GM18519 (cell line): ENCODE measurements around the gene ZNF701.
"Not testable (repeated sequence)": the region's sequence is repeated elsewhere in the genome, so short reads cannot be mapped to it uniquely, and the experiment has no call there.

Experiments used
- ATAC-seq: cut with Tn5 transposase; IDR thresholded peaks from one replicate; pipeline ENCODE4 v1.9.1; 2021; ENCODE audit warnings: mild to moderate bottlenecking, moderate library complexity; ENCODE audit not compliant: unreplicated experiment, low FRiP score

Gene ZNF701

DNA sequence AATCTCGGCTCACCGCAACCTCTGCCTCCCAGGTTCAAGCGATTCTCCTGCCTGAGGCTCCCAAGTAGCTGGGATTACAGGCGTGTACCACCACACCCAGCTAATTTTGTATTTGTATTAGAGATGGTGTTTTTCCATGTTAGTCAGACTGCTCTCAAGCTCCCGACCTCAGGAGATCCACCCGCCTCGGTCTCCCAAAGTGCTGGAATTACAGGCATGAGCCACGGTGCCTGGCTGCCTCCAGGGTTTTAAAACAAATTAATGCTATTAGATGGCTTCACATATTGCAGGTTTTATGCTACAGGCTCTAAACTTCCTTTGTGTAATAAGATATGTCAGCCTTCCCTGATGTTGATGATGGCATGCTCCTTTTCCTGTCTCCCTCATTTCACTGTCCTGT lies 8.5 kb upstream of the ZNF701 start:
- ATAC-seq = not testable (repeated sequence)

DNA sequence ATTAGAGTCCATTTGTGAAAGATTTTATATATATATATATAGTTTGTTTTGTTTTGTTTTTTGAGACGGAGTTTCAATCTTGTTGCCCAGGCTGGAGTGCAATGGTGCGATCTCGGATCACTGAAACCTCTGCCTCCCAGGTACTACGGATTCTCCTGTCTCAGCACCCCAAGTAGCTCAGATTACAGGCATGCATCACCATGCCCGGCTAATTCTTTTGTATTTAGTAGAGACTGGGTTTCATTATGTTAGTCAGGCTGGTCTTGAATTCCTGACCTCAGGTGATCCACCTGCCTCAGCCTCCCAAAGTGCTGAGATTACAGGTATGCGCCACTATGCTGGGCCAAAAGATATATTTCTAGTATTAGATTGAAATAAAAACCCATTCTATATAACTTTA lies 4.0 kb upstream of the ZNF701 start:
- ATAC-seq = no peak

- no peak for ATAC-seq
These were observed 3.5 kb upstream of the ZNF701 start for GRCh38 chr19:52566588-52566987.

- ATAC-seq = no peak
These were observed 2.2 kb upstream of the ZNF701 start for GRCh38 chr19:52567921-52568320.

- ATAC-seq = not testable (repeated sequence)
These were observed 468 bp upstream of the ZNF701 start for GRCh38 chr19:52569638-52569999.

GRCh38 chr19:52584736-52585440 lies 14.8 kb downstream of the ZNF701 start:
- no peak for ATAC-seq

- ATAC-seq = no peak
These were observed 15.5 kb downstream of the ZNF701 start for GRCh38 chr19:52585604-52586003.

GRCh38 chr19:52590728-52591127 lies 20.6 kb downstream of the ZNF701 start:
- no peak for ATAC-seq

- ATAC-seq = no peak
These were observed 22.2 kb downstream of the ZNF701 start for GRCh38 chr19:52592301-52592700.

DNA sequence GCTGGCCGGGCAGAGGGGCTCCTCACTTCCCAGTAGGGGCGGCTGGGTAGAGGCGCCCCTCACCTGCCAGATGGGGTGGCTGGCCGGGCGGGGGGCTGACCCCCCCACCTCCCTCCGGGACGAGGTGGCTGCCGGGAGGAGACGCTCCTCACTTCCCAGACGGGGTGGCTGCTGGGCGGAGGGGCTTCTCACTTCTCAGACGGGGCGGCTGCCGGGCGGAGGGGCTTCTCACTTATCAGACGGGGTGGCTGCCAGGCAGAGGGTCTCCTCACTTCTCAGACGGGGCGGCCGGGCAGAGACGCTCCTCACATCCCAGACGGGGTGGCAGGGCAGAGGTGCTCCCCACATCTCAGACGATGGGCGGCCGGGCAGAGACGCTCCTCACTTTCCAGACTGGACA lies 23.4 kb downstream of the ZNF701 start:
- ATAC-seq = not testable (repeated sequence)

- ATAC-seq = no peak
These were observed 29.2 kb downstream of the ZNF701 start for GRCh38 chr19:52599241-52599640.

DNA sequence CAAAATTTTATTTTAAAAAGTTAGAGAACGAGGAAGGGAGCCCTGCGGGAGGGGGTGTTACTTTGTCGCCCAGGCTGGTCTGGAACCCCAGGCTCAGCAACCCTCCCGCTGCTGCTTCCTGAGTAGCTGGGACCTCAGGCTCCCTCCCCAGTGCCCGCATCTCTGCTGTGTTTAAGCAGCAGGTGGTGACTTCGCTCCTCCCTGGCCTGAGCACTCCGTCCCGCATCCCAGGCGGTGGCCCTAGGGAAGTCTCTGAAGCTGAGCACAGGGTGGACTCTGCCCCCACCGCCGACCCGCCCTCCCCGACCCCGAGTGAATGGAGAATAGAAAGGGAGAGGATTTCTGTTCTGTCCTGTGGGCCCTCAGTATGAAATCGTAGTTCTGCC lies 30.5 kb downstream of the ZNF701 start:
- ATAC-seq = no peak

DNA sequence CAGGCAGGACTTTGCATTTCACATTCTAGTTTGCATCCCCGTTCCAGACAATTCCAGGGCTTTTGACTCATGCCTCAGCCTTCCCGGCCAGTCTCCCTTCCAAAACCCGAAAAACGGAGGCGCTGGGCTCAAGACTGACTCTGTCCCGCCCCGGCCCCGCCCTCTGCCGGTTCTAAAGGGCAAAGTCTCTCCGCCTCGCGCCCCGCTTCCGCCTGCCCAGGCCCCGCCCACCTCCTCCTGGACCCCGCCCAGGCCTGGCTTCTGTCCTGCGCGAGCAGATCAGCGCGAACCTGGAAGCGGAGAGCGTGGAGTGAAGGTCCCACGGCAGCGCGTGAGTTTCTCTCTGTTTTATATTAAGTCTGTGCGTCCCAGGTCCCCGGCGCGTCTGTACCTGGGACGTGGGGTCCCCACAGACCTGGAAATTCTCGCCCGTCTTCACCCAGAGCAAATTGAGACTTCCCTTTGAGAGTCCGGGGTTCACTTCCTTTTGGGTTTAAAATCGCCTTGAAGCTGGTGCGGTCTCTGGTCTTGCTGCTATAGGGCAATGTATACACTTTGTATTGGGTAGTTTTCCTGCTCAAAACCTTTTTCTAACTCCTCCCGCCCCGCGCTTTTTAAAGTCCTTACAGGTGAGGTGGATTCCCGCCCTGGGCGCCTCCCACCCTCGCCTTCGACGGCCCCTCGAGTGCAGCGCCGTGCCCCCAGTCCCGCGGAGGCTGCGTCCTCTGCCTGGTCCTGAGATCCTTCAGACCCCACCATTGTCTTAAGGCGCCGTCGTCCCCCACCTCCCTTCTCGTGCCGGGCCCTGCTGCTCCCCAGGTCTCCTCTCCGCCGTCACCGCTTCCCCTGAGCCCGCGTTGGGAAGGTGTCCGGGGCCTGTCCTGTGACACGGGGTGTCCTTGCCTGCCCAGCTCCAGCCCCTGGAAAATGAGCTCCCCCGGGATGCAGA lies 31.2 kb downstream of the ZNF701 start:
- ATAC-seq = peak; percentile 69

GRCh38 chr19:52601974-52602366 lies 31.9 kb downstream of the ZNF701 start:
- not testable (repeated sequence) for ATAC-seq

DNA sequence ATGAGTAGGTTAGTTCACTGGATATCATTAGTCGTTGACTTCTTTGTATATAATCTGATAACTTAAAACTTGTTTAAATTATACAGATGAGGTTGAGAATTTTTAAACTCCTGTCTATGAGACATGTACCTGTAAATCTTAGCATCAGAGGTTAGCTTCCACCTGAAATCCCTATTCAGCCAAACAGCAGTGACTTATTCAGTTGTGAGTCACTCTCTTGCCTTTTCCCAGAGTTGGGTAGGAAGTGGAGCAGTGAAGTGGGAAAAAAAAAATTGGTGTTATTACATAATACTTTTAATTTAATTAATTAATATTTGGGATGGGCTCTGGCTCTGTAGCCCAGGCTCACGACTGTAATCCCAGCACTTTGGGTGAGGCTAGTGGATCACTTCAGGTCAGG lies 32.9 kb downstream of the ZNF701 start:
- no peak for ATAC-seq

- no peak for ATAC-seq
These were observed 33.6 kb downstream of the ZNF701 start for GRCh38 chr19:52603558-52604207.

DNA sequence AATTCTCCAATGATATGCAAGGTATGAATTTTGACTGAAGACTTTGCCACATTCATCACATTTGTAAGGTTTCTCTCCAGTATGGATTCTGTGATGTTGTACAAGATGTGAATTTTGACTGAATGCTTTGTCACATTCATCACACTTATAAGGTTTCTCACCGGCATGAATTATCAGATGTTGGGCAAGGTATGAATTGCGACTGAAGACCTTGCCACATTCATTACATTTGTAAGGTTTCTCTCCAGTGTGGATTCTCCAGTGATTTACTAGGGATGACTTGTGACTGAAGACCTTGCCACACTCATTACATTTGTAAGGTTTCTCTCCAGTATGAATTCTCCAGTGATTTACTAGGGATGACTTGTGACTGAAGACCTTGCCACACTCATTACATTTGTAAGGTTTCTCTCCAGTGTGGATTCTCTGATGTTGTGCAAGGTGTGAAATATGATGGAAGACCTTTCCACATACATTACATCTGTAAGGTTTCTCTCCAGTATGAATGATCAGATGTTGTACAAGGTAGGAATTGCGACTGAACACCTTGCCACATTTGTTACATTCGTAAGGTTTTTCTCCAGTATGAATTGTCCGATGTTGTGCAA lies 43.3 kb downstream of the ZNF701 start:
- ATAC-seq = no peak

- ATAC-seq = no peak
These were observed 51.3 kb downstream of the ZNF701 start for GRCh38 chr19:52621376-52621775.

DNA sequence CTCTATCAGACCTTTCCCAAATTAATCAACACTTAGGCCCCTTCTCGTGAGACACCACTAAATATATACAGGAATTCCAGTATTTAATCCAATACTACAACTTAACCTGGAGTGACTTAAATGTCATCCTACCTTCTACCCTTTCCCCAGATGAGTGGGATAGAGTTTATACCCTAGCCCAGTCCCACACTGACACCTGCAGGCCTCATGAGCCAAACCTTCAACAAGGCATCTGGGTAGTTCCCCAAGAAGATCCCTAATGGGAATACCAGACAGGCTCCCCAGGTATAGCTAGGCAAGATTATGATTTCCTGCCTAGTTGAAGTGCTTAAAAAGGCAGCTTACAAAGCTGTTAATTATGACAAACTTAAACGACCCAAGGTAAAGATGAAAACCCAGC lies 52.2 kb downstream of the ZNF701 start:
- ATAC-seq = no peak

DNA sequence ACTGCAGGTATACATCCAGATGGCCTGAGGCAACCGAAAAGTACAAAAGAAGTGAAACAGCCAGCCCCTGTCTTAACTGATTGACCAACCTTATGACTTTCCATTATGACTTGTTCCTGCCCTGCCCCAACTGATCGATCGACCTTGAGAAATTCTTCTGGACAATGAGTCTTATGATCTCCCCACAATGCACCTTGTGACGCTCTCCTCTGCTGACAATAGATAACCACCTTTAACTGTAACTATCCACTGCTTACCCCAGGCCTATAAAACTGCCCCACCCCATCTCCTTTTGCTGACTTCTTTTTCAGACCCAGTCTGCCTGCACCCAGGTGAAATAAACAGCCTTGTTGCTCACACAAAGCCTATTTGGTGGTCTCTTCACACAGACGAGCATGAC lies 56.8 kb downstream of the ZNF701 start:
- ATAC-seq = no peak

DNA sequence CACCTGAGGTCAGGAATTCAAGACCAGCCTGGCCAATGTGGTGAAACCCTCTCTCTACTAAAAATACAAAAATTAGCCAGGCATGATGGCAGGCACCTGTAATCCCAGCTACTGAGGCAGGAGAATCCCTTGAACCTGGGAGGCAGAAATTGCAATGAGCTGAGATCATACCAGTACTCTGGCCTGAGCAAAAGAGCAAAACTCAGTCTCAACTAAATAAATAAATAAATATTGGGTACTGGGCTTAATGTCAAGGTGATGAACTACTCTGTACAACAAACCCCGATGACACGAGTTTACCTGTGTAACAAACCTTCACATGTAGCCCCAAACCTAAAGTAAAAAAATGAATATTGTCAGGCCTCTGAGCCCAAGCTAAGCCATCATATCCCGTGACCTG lies 57.4 kb downstream of the ZNF701 start:
- not testable (repeated sequence) for ATAC-seq
